ENCODE results near the gene GLP1R. TPM values are rescaled to one million over a fixed set of nuclear protein-coding genes. Genes with fewer than 3 reads are reported as not detected.
A peak's percentile ranks its signal among the peaks of the same experiment; 100 is the strongest.

The GLP1R gene
- total RNA-seq, 2 donors from 2014 or later: 0.15 TPM; not detected in 1

GRCh38 chr6:39062014-39062740 lies 13.6 kb downstream of the GLP1R start:
- no peaks in the 10 kb centered on the region for H3K36me3 Mint-ChIP-seq (ENCODE audit: low read depth)
- H3K27me3 ChIP-seq (ENCODE audit: control insufficient read depth, insufficient read depth, low read length, poor library complexity, severe bottlenecking): peaks cover 46% of the 10 kb centered on the region
- H3K4me3 Mint-ChIP-seq: no peak overlapping the region
- no peak overlapping the region for H3K9ac ChIP-seq (ENCODE audit: extremely low read depth, low read length, poor library complexity, severe bottlenecking)
- WGBS, 2 experiments (ENCODE audit: insufficient coverage in 1 of 2, insufficient read length in 1 of 2): 84 to 87% methylated on average over 6 to 10 of the region's 10 CpGs
- H3K4me1 ChIP-seq (ENCODE audit: control insufficient read depth, insufficient read depth, low read length): peaks cover 12% of the 10 kb centered on the region
- H3K36me3 ChIP-seq (ENCODE audit: control insufficient read depth, insufficient read depth, low read length): no peaks in the 10 kb centered on the region
- H3K27ac ChIP-seq (ENCODE audit: low read depth, low read length): no peak overlapping the region
- peaks cover 70% of the 10 kb centered on the region for H3K27me3 Mint-ChIP-seq (ENCODE audit: insufficient read depth)
- no peak for TF ChIP-seq CTCF (conservative IDR thresholded peaks at IDR 0.05)
- H3K9me3 Mint-ChIP-seq: peaks cover 3% of the 10 kb centered on the region
- no peak overlapping the region for H3K4me3 ChIP-seq (ENCODE audit: low read length)
- DNase-seq: no peak
- no peak overlapping the region for H3K27ac Mint-ChIP-seq
- no peaks in the 10 kb centered on the region for H3K9me3 ChIP-seq (ENCODE audit: control insufficient read depth, low read length)
- peaks cover 22% of the 10 kb centered on the region for H3K4me1 Mint-ChIP-seq

GRCh38 chr6:39063526-39063925 lies 14.9 kb downstream of the GLP1R start:
- Mint-ChIP-seq H3K9me3 (peaks cover 3% of the 10 kb centered on the region), H3K27me3 (ENCODE audit: insufficient read depth) (peaks cover 78% of the 10 kb centered on the region), H3K4me3 (no peak overlapping the region), H3K27ac (no peak overlapping the region), H3K36me3 (ENCODE audit: low read depth) (no peaks in the 10 kb centered on the region), H3K4me1 (peaks cover 22% of the 10 kb centered on the region)
- H3K9me3 ChIP-seq (ENCODE audit: control insufficient read depth, low read length): no peaks in the 10 kb centered on the region
- H3K4me1 ChIP-seq (ENCODE audit: control insufficient read depth, insufficient read depth, low read length): peaks cover 12% of the 10 kb centered on the region
- H3K36me3 ChIP-seq (ENCODE audit: control insufficient read depth, insufficient read depth, low read length): no peaks in the 10 kb centered on the region
- DNase-seq: no peak
- H3K9ac ChIP-seq (ENCODE audit: extremely low read depth, low read length, poor library complexity, severe bottlenecking): no peak overlapping the region
- H3K27ac ChIP-seq (ENCODE audit: low read depth, low read length): no peak overlapping the region
- 92% methylated on average over 1 of the region's 1 CpG; no CpG with 5 or more reads in 1 of the 2 experiments for WGBS, 2 experiments (ENCODE audit: insufficient coverage in 1 of 2, insufficient read length in 1 of 2)
- TF ChIP-seq CTCF (conservative IDR thresholded peaks at IDR 0.05): no peak
- H3K4me3 ChIP-seq (ENCODE audit: low read length): peak overlapping the region; percentile 53
- H3K27me3 ChIP-seq (ENCODE audit: control insufficient read depth, insufficient read depth, low read length, poor library complexity, severe bottlenecking): peaks cover 46% of the 10 kb centered on the region

- TF ChIP-seq CTCF (conservative IDR thresholded peaks at IDR 0.05): no peak
- no peak for DNase-seq
- Histone ChIP-seq H3K9ac (ENCODE audit: extremely low read depth, low read length, poor library complexity, severe bottlenecking) (no peak overlapping the region), H3K4me1 (ENCODE audit: control insufficient read depth, insufficient read depth, low read length) (peaks cover 12% of the 10 kb centered on the region), H3K9me3 (ENCODE audit: control insufficient read depth, low read length) (no peaks in the 10 kb centered on the region), H3K27ac (ENCODE audit: low read depth, low read length) (no peak overlapping the region), H3K4me3 (ENCODE audit: low read length) (no peak overlapping the region), H3K36me3 (ENCODE audit: control insufficient read depth, insufficient read depth, low read length) (no peaks in the 10 kb centered on the region), H3K27me3 (ENCODE audit: control insufficient read depth, insufficient read depth, low read length, poor library complexity, severe bottlenecking) (peaks cover 28% of the 10 kb centered on the region)
- H3K27me3 Mint-ChIP-seq (ENCODE audit: insufficient read depth): peaks cover 83% of the 10 kb centered on the region
- H3K4me1 Mint-ChIP-seq: peaks cover 21% of the 10 kb centered on the region
- no peak overlapping the region for H3K27ac Mint-ChIP-seq
- H3K9me3 Mint-ChIP-seq: peaks cover 7% of the 10 kb centered on the region
- WGBS, 2 experiments (ENCODE audit: insufficient coverage in 1 of 2, insufficient read length in 1 of 2): 94 to 95% methylated on average over 5 to 8 of the region's 8 CpGs
- no peak overlapping the region for H3K4me3 Mint-ChIP-seq
- no peaks in the 10 kb centered on the region for H3K36me3 Mint-ChIP-seq (ENCODE audit: low read depth)
These were observed 17.0 kb downstream of the GLP1R start for GRCh38 chr6:39065561-39065960.

Data from endodermal cell (in vitro differentiated cells).